ENCODE data around the gene EFCAB8. TPM values are rescaled to one million over a fixed set of nuclear protein-coding genes. Genes with fewer than 3 reads are reported as not detected.
"Not testable (repeated sequence)": the region's sequence is repeated elsewhere in the genome, so short reads cannot be mapped to it uniquely, and the experiment has no call there.

The EFCAB8 gene
- total and polyA plus RNA-seq, 2 donors from 2014 or later: 0.13 TPM; not detected in 1

- no peak overlapping the region for H3K9ac ChIP-seq (ENCODE audit: low read length in 3 of 3)
- intact Hi-C loops (cut with DNase I): no loop called here
- peaks cover 0 to 15% (median 2%) of the 10 kb centered on the region in 3 donors for H3K9me3 ChIP-seq (ENCODE audit: control insufficient read depth in 2 of 3, insufficient read depth in 1 of 3, low read length in 3 of 3)
- FAIRE-seq (no peak), DNase-seq (no peak)
- H3K36me3 ChIP-seq (ENCODE audit: control insufficient read depth in 2 of 3, insufficient read depth in 3 of 3, low read length in 3 of 3): no peaks in the 10 kb centered on the region
- H3K4me1 ChIP-seq (ENCODE audit: control insufficient read depth in 2 of 3, insufficient read depth in 2 of 3, low read depth in 1 of 3, low read length in 3 of 3): no peaks in the 10 kb centered on the region
- H3K4me3 ChIP-seq (ENCODE audit: low read length in 3 of 3): no peak overlapping the region
- no peaks in the 10 kb centered on the region for H3K27me3 ChIP-seq (ENCODE audit: control insufficient read depth, insufficient read depth, low read length)
- TF ChIP-seq, protein P1, sequence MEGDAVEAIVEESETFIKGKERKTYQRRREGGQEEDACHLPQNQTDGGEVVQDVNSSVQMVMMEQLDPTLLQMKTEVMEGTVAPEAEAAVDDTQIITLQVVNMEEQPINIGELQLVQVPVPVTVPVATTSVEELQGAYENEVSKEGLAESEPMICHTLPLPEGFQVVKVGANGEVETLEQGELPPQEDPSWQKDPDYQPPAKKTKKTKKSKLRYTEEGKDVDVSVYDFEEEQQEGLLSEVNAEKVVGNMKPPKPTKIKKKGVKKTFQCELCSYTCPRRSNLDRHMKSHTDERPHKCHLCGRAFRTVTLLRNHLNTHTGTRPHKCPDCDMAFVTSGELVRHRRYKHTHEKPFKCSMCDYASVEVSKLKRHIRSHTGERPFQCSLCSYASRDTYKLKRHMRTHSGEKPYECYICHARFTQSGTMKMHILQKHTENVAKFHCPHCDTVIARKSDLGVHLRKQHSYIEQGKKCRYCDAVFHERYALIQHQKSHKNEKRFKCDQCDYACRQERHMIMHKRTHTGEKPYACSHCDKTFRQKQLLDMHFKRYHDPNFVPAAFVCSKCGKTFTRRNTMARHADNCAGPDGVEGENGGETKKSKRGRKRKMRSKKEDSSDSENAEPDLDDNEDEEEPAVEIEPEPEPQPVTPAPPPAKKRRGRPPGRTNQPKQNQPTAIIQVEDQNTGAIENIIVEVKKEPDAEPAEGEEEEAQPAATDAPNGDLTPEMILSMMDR (IDR thresholded peaks at IDR 0.05; ENCODE audit: borderline replicate concordance, extremely low read depth, insufficient read depth): no peak
- H3K27ac ChIP-seq (ENCODE audit: low read depth in 2 of 2, low read length in 2 of 2): no peak overlapping the region
Observed at GRCh38 chr20:32960849-32961731, 102.4 kb downstream of the EFCAB8 start.

DNA sequence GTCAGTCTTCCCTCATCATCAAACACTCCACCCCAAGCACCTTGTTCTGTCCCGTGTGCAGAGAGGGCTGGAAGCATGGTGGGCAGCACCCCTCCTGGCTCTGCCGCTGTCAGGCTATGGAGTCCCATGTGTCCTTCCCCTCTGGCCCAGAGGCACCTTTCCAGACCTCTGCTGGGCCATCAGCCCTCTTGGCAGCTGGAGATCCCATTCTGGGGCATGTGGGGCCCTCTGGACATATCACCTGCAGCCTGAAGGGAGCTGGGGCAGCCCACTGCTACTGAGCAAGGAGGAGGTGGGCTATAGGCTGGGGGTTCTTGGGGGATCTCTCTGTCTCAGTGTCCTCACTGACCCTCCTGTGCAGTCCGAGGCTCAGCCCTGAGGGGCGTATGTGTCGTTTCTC is 103.3 kb downstream of the EFCAB8 start:
- Histone ChIP-seq H3K9me3 (ENCODE audit: control insufficient read depth in 2 of 3, insufficient read depth in 1 of 3, low read length in 3 of 3) (peaks cover 0 to 15% (median 0%) of the 10 kb centered on the region in 3 donors), H3K9ac (ENCODE audit: low read length in 3 of 3) (no peak overlapping the region), H3K4me1 (ENCODE audit: control insufficient read depth in 2 of 3, insufficient read depth in 2 of 3, low read depth in 1 of 3, low read length in 3 of 3) (no peaks in the 10 kb centered on the region), H3K27me3 (ENCODE audit: control insufficient read depth, insufficient read depth, low read length) (no peaks in the 10 kb centered on the region), H3K4me3 (ENCODE audit: low read length in 3 of 3) (no peak overlapping the region), H3K27ac (ENCODE audit: low read depth in 2 of 2, low read length in 2 of 2) (no peak overlapping the region), H3K36me3 (ENCODE audit: control insufficient read depth in 2 of 3, insufficient read depth in 3 of 3, low read length in 3 of 3) (no peaks in the 10 kb centered on the region)
- intact Hi-C loops (cut with DNase I): no loop called here
- peak in 1 of 5 donors; percentile 34 for DNase-seq
- no peak for FAIRE-seq
- TF ChIP-seq, protein P1 (IDR thresholded peaks at IDR 0.05; ENCODE audit: borderline replicate concordance, extremely low read depth, insufficient read depth): no peak

DNA sequence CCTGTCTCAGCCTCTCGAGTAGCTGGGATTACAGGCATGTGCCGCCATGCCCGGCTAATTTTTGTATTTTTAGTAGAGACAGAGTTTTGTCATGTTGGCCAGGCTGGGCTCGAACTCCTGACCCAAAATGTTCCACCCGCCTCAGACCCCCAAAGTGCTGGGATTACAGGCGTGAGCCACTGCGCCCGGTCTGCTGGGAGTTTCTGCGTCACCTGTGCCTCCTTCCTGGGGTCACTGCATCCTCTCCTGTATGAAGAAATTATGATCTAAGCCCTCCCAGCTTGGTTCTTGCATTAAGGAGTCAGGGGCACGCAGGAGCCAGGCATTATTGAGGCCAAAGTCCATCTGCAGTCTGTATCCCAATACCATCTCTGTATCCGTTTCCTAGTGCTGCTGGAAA is 103.9 kb downstream of the EFCAB8 start:
- H3K4me1 ChIP-seq (ENCODE audit: control insufficient read depth in 2 of 3, insufficient read depth in 2 of 3, low read depth in 1 of 3, low read length in 3 of 3); intact Hi-C loops (cut with DNase I); FAIRE-seq; H3K27me3 ChIP-seq (ENCODE audit: control insufficient read depth, insufficient read depth, low read length); H3K9ac ChIP-seq (ENCODE audit: low read length in 3 of 3); H3K27ac ChIP-seq (ENCODE audit: low read depth in 2 of 2, low read length in 2 of 2); H3K36me3 ChIP-seq (ENCODE audit: control insufficient read depth in 2 of 3, insufficient read depth in 3 of 3, low read length in 3 of 3); H3K4me3 ChIP-seq (ENCODE audit: low read length in 3 of 3): not testable (repeated sequence)
- peaks cover 0 to 11% (median 0%) of the 10 kb centered on the region in 3 donors for H3K9me3 ChIP-seq (ENCODE audit: control insufficient read depth in 2 of 3, insufficient read depth in 1 of 3, low read length in 3 of 3)
- DNase-seq: peak in 2 of 5 donors; percentile 10 to 15

- Histone ChIP-seq H3K4me1 (ENCODE audit: control insufficient read depth in 2 of 3, insufficient read depth in 2 of 3, low read depth in 1 of 3, low read length in 3 of 3) (no peaks in the 10 kb centered on the region), H3K9ac (ENCODE audit: low read length in 3 of 3) (no peak overlapping the region), H3K36me3 (ENCODE audit: control insufficient read depth in 2 of 3, insufficient read depth in 3 of 3, low read length in 3 of 3) (no peaks in the 10 kb centered on the region), H3K27me3 (ENCODE audit: control insufficient read depth, insufficient read depth, low read length) (no peaks in the 10 kb centered on the region), H3K27ac (ENCODE audit: low read depth in 2 of 2, low read length in 2 of 2) (no peak overlapping the region), H3K9me3 (ENCODE audit: control insufficient read depth in 2 of 3, insufficient read depth in 1 of 3, low read length in 3 of 3) (peaks cover 0 to 5% (median 0%) of the 10 kb centered on the region in 3 donors), H3K4me3 (ENCODE audit: low read length in 3 of 3) (no peak overlapping the region)
- DNase-seq (peak in 1 of 5 donors; percentile 42), FAIRE-seq (no peak)
- intact Hi-C loops (cut with DNase I): no loop called here
- TF ChIP-seq, protein P1 (IDR thresholded peaks at IDR 0.05; ENCODE audit: borderline replicate concordance, extremely low read depth, insufficient read depth): no peak
Observed at GRCh38 chr20:32963176-32963575, 104.5 kb downstream of the EFCAB8 start.

All from kidney (tissue), 14 donors.